NCI-H748 treated with DMSO at 0.1 percent for 48 hours (cell line): ENCODE results near the gene RAD9A.

ENCODE experiments used
- DNase-seq: peaks from one replicate; lab custom pipeline; 2025; lab: John Stamatoyannopoulos, UW

The RAD9A gene

GRCh38 chr11:67441098-67441563 lies 49.3 kb downstream of the RAD9A start:
- DNase-seq = no peak

GRCh38 chr11:67441731-67442351 lies 50.1 kb downstream of the RAD9A start:
- no peak for DNase-seq

GRCh38 chr11:67442504-67443404 lies 51.0 kb downstream of the RAD9A start:
- no peak for DNase-seq

- no peak for DNase-seq
Observed at GRCh38 chr11:67445515-67445914, 53.7 kb downstream of the RAD9A start.
